GM19099 (cell line): ENCODE results near the gene UBR1.

Experiments used
- POLR2A ChIP-seq: IDR thresholded peaks from 3 replicates; pipeline ENCODE4 v1.6.1; 2011; ENCODE audit warnings: low read depth; ENCODE audit not compliant: insufficient read length; ENCODE audit errors: extremely low read depth

UBR1 gene

DNA sequence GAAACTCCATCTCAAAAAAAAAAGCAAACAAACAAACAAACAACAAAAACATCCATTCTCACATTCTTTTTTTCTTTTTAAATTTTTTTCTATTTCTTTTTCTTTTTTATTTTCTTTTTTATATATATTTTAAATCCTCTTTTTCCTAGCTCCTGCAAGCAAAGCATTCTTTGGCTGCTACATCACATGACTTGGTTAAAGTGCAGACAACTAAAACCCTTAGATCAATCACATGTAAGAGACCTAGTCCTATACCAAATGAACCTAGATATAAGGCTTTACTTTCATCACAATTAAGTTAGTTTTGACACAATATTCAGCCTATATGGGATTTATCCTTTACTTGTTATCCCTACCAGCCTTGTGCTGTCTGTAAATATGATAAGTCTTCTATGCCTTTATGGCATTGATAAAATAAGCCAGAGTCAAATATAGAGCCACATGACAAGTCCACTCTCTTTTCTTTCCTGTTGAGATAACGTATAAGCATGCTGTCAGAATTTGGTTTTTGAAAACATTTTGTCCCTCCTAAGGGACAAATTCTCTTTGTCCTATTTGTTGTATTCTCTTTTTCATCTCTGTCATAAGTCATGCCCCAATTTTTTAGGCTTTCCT lies 11.3 kb downstream of the UBR1 start:
- no peak for TF ChIP-seq POLR2A

DNA sequence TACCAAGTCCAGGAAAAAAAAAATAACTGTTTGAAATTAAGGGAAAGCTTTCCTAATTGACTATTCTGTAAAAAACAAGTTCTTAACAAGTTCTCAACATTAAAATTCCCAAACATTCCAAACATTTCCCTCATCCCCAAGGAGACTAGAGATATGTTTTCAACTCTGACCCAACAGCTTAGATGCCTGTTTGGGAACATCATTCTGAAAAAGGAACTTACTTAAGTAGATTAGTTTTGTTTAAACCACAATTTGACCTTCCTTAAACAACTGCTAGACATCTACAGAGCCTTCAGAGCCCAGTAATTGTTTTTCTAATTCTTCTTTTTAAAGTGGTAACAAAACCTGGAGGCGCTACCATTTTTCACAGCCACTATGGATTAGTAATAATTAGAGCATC lies 12.8 kb downstream of the UBR1 start:
- TF ChIP-seq POLR2A = no peak

DNA sequence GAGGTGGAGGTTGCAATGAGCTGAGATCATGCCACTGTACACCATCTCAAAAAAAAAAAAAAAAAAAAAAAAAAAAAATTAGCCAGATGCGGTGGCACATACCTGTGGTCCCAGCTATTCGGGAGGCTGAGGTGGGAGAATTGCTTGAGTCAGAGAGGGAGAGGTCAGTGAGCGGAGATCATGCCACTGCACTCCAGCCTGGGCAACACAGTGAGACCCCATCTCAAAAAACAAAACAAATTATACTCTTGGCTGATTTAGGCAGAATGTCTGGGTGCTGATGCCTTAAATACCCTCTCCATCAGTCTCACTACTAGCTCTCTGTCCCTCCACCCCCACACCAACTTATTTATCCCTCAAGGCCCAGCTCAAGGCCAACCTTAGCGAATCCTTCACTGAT lies 14.0 kb downstream of the UBR1 start:
- TF ChIP-seq POLR2A = no peak

DNA sequence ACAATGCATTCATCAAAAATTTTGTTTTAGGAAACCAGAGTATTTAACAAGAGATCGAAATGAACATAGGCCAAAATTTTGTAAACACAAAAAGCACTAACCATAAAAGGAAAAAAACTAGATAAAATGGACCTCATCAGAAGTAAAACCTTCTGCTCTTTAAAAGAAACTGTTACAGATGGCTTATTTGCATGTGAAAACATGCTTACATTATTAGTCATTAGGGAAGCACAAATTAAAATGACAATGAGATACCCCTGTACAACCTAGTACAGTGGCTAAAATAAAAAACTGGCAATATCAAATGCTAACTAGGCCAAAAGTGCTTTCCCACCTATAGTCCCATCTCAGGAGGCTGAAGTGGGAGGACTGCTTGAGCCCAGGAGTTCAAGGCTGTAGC lies 19.3 kb downstream of the UBR1 start:
- TF ChIP-seq POLR2A = no peak

DNA sequence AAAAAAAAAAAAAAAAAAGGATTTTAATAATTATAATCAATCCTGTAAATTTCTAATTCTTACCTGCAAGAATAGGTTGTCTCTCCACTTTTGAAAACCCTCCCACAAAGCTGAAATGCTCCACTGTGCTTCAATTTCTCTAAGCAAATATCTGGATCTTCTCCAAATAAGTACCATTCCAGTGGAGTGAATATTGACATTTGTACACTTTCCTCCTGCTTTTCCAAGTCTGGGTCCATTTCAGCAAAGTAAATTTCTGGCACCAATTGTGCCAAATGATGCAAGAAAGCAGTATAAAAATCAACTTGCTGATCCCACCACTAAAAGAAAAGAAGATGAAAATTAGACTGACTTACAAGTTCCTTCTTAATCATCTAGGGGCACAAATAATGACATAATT lies 19.9 kb downstream of the UBR1 start:
- no peak for TF ChIP-seq POLR2A

DNA sequence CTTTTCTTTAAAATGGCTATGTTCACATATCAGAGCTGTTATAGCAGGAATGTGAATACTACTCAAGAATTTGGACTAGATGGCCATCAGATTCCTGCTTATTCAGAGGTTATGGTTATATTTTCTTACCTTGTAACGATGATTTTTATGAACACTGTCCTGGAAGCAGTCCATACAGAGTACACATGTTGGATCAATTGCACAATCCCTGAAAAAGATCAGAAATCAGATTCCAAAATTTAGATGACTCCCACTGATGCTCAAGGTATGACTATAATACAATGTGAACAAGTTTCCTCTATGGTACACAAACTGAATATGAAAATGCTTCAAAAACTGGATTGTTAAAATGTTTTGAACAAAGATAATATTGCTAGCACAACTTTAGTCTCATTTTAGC lies 23.3 kb downstream of the UBR1 start:
- no peak for TF ChIP-seq POLR2A

DNA sequence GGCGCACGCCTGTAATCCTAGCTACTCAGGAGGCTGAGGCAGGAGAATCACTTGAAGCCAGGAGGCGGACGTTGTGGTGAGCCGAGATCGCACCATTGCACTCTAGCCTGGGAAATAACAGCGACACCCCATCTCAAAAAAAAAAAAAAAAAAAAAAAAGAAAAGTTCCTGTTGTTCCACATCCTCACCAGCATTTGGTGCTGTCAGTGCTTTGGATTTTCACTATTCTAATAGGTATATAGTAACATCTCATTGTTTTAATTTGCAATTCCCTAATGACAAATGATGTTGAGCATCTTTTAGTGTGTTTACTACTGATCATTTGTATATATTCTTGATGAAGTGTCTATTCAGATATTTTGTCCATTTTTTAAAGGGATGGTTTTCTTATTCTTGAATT lies 24.6 kb downstream of the UBR1 start:
- TF ChIP-seq POLR2A = no peak

DNA sequence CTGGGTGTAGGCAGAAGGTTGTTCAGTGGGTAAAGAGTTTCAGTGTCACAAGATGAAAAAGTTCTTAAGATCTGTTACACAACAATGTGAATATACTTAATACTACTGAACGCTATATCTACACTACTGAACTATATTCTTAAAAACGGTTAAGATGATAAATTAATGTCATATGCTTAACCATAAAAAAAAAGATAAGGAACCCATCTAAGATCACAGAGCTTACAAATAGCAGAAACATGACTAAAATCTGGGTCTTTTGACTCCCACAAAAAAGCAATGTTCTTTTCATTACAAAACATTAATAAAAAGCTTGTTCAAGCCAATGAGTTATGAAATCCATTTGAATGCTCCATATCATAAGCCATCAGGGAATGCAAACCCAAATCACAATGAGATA lies 34.4 kb downstream of the UBR1 start:
- no peak for TF ChIP-seq POLR2A

DNA sequence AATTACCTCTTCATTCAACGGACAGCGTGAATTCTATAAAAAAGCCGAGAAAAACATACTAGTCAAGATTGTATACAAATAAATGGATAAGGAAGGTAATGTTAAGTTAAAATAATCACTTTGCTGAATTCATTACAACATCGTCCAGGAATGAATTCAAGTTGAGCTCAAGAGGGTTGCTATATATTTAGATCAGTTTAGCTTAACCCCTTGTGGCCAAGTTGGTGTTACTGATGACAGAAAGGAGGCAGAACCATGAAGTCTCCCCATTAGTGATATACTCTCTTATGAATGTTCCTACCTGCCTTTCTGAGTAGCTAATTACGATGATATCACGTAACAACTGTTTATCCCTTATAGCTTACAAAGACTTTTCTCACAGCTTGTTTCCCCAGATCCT lies 34.9 kb downstream of the UBR1 start:
- TF ChIP-seq POLR2A = no peak

DNA sequence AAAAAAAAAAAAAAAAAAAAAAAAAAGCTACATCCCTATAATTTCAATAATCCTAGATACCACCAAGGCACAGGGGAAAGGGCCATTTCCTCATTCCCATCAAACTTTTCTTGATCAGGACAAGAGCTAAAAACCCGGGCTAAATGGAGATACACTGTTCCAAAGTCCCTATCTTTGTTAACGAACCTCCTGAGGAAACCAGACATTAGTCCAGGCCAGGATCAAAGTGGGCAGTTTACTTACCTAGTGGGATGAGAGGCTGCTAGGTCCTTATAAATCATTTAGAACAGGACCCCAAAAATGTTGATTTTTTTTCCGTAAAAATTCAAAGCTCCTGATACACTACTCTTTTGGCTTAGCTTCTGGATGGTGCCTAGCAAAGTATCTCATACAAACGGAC lies 35.6 kb downstream of the UBR1 start:
- TF ChIP-seq POLR2A = no peak

DNA sequence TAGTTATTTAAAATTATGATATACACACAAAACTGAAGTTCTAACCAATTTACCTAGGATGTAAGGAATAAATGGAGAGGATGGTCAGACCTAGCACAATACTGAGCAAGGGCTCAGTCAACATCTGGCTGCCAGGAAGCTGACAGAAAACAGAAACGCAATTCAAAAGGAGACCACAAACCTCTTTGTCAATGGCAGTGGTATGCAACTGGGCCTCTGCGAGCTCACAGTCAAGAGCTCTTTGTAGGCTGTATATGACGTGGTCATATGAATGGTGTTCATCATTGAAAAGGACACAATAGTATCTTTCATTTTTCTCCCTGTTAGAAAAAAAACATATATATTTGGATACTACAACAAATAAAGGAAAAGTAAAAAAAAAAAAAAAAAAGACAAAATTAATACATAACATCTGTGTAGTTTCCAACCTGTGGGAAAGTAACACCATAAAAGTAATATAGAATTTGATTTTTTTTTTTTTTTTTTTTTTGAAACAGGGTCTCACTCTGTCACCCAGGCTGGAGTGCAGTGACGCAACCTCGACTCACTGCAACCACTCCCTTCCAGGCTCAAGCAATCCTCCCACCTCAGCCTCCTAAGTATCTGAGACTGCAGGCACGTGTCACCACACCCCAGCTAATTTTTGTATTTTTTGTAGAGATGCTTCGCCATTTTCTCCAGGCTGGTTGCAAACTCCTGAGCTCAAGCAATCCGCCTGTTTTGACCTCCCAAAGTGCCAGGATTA lies 37.9 kb downstream of the UBR1 start:
- no peak for TF ChIP-seq POLR2A

DNA sequence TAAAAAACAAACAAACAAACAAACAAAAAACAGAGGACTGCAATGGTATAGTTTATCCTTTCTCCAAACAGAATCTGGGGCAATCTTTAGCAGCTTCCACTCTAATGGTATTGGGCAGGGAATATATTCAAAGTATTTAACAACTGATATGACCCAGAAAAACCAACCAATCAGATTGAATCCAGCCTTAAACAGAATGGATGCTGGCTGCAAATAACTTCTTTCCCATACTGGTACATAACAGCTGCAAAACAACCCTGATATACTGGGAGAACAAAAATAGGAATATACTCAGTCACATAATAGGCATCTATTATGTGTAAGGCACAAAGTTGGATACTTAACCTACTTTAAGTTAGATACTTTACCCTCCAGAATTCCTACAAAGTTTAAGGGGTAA lies 49.1 kb downstream of the UBR1 start:
- TF ChIP-seq POLR2A = no peak

DNA sequence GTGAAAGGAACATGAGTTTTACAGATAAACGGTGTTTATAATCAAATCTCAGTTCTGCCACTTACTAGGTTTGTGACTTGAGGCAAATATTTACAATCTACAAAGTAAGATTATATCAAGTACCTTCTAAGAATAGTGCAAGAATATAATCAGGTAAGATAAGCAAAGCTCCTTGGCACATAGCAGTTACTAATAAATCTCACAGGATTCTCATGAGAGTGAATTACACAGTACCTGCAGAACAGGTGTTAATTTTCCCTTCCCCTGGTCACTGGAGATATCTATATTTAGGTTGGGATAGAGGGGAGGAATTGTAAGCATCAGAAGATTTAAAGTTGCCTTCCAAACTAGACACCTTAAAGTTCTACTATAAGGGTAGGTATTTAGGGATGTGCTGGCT lies 53.0 kb downstream of the UBR1 start:
- no peak for TF ChIP-seq POLR2A

DNA sequence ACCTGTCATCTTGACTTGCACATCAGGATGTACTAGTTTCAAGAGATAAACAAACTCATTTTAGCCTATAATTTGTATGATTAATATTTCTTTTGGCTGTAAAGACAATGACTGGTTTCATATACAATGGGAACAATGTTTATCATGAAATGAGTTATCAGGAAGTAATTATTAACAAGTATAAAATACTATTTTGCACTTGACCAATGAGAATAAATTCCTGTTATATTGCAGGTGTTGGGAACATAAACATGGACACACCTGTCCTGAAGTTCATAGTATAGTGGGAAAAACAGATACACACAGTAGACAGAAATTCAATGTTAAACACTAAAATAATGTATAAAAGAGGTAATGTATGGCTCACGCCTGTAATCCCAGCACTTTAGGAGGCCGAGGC lies 56.9 kb downstream of the UBR1 start:
- no peak for TF ChIP-seq POLR2A

DNA sequence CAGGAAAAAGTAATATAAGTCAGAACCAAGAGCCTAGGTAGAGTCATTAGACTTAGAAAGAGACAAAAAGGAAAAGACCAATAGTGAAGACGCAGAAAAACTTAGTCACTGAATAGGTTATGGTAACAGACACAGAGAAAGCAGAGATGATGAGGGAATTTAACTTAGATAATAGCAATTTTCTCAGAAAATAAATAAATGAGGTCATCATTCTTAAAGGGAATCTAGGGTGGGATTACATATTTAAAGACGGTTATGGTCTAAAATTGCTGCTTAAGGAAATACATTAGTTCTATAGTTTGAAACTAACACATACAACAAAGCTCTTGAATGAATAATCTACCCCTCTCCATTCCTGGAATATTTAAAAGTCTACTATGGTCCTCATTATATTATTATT lies 59.4 kb downstream of the UBR1 start:
- no peak for TF ChIP-seq POLR2A

DNA sequence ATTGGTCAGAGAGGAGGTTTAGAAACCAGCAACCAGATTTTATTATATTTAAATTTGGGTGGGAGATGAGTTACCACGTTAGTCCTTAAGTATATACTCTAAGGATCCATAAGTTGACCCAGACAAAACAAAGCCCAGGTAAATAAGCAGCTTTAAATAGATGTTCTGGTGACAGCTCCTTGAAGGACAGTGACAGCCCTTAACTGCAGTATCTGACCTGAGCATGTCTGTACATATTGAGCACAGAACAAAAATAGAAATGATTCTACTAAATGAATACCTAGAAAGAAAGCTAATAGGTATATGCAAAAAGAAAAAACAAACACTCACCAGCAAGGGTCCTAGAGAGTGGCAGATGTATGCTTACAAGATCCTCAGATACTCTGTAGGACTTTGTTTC lies 63.0 kb downstream of the UBR1 start:
- TF ChIP-seq POLR2A = no peak

DNA sequence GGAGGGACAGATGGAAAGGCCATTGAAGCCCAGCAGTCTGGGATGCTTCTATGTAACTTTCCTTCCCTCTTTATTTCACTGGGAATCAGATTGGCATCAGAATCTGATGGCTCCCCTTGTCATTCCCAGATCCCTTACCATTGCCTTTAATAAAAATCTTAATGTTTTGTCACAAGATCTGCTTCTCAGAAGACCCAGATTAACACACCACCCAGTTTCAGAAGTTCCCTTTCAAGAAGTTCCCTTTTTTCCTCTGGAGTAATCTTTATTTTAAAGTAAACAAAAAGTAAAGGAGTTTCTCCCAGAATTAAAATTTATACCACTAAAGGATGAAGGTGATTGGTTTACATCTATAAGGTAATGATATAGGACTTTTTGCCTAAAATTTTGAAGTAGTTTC lies 76.4 kb downstream of the UBR1 start:
- no peak for TF ChIP-seq POLR2A
